ENCODE results near the gene MICAL2.

- TF ChIP-seq, protein P1, sequence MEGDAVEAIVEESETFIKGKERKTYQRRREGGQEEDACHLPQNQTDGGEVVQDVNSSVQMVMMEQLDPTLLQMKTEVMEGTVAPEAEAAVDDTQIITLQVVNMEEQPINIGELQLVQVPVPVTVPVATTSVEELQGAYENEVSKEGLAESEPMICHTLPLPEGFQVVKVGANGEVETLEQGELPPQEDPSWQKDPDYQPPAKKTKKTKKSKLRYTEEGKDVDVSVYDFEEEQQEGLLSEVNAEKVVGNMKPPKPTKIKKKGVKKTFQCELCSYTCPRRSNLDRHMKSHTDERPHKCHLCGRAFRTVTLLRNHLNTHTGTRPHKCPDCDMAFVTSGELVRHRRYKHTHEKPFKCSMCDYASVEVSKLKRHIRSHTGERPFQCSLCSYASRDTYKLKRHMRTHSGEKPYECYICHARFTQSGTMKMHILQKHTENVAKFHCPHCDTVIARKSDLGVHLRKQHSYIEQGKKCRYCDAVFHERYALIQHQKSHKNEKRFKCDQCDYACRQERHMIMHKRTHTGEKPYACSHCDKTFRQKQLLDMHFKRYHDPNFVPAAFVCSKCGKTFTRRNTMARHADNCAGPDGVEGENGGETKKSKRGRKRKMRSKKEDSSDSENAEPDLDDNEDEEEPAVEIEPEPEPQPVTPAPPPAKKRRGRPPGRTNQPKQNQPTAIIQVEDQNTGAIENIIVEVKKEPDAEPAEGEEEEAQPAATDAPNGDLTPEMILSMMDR (IDR thresholded peaks at IDR 0.05): no peak
- TF ChIP-seq POLR2A (IDR thresholded peaks at IDR 0.05; ENCODE audit: low read length) (no peak), JUN (IDR thresholded peaks at IDR 0.05) (no peak), MAZ (IDR thresholded peaks at IDR 0.05; ENCODE audit: borderline replicate concordance, low read depth, low read length) (no peak), MYC (IDR thresholded peaks at IDR 0.05; ENCODE audit: borderline replicate concordance, low read length) (no peak), EHMT2 (IDR thresholded peaks at IDR 0.05; ENCODE audit: low read depth) (no peak), POLR2AphosphoS2 (conservative IDR thresholded peaks at IDR 0.05; ENCODE audit: low read length) (no peak), RAD21 (conservative IDR thresholded peaks at IDR 0.05 in 1 of 2, IDR thresholded peaks at IDR 0.05 in 1 of 2) (no peak), RCOR1 (IDR thresholded peaks at IDR 0.05; ENCODE audit: low read depth, low read length) (no peak), NPAS2 (CRISPR knock-in tag; IDR thresholded peaks at IDR 0.05; ENCODE audit: borderline replicate concordance) (no peak), RNF2 (IDR thresholded peaks at IDR 0.05; ENCODE audit: borderline replicate concordance, low read depth) (no peak), CEBPB (IDR thresholded peaks at IDR 0.05) (no peak), BHLHE40 (IDR thresholded peaks at IDR 0.05; ENCODE audit: low read depth, low read length) (no peak)
- TF ChIP-seq, protein P2, sequence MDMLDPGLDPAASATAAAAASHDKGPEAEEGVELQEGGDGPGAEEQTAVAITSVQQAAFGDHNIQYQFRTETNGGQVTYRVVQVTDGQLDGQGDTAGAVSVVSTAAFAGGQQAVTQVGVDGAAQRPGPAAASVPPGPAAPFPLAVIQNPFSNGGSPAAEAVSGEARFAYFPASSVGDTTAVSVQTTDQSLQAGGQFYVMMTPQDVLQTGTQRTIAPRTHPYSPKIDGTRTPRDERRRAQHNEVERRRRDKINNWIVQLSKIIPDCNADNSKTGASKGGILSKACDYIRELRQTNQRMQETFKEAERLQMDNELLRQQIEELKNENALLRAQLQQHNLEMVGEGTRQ (IDR thresholded peaks at IDR 0.05): no peak
Measured at GRCh38 chr11:12098601-12099000, 11.8 kb upstream of the MICAL2 start.

All from A549 (cell line).